Measurements from ENCODE around the gene NELL2. TPM values are rescaled to one million over a fixed set of nuclear protein-coding genes. Genes with fewer than 3 reads are reported as not detected.

NELL2 gene
- total RNA-seq, 2 experiments from 2014 or later = 28.4 to 35.8 TPM

- peak; percentile 36 for DNase-seq
- Mint-ChIP-seq H3K9me3 (ENCODE audit: low read depth) (peaks cover 11% of the 10 kb centered on the region), H3K4me3 (peak overlapping the region; percentile 94), H3K27me3 (peaks cover 10% of the 10 kb centered on the region), H3K27ac (peak overlapping the region; percentile 90), H3K36me3 (ENCODE audit: low read depth) (peaks cover 3% of the 10 kb centered on the region), H3K4me1 (peaks cover 28% of the 10 kb centered on the region)
- POLR2A ChIA-PET = interaction anchor here (1.0 to 1.4 kb wide), 2 partner anchors 23 to 48 kb away, joined by 4 read pairs; no protein-coding TSS in a partner anchor
- CTCF ChIA-PET = interaction anchor here (0.6 to 8.9 kb wide), 11 partner anchors 15 to 101 kb away, joined by 3 to 82 read pairs (median 6); no protein-coding TSS in a partner anchor
- peak; percentile 20 for ATAC-seq
- intact Hi-C loops (cut with DNase I, micrococcal nuclease) = loop anchor here in 1 of 2 experiments (1.0 to 2.0 kb wide), 2 partner anchors 27 to 63 kb away; no protein-coding TSS in a partner anchor
These were observed 630 bp downstream of the NELL2 start for GRCh38 chr12:44875417-44875953.

DNA sequence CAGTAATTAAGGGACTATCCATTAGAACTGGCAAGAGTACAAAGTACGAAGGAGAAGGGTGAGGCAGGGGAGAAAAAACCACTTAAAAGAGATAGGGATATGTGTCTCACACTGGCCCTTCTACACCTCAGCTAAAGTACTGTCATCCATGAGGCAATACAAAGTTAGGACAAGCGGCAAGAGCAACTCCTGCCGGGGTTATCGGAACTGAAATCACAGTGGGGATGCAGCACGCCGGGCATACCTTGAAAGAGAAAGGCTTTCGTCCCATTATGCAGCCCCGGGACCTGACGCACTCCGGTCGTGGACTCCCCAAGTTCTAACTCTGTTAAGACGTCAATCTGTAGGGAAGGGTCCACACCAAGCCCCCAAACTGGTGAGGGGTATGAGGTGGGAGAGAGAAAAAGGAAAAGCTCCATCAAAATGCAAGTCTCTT, 1.1 kb downstream of the NELL2 start:
- Mint-ChIP-seq H3K36me3 (ENCODE audit: low read depth) (peaks cover 8% of the 10 kb centered on the region), H3K27me3 (peaks cover 10% of the 10 kb centered on the region), H3K4me1 (peaks cover 33% of the 10 kb centered on the region), H3K27ac (peak overlapping the region; percentile 90), H3K4me3 (peak overlapping the region; percentile 94), H3K9me3 (ENCODE audit: low read depth) (peaks cover 9% of the 10 kb centered on the region)
- peak; percentile 18 for ATAC-seq
- ChIA-PET POLR2A (interaction anchor here (1.0 to 1.4 kb wide), 2 partner anchors 22 to 47 kb away, joined by 4 read pairs; no protein-coding TSS in a partner anchor), CTCF (interaction anchor here (0.6 to 8.9 kb wide), 14 partner anchors 14 to 107 kb away, joined by 3 to 82 read pairs (median 5); no protein-coding TSS in a partner anchor)
- intact Hi-C loops (cut with DNase I, micrococcal nuclease) = loop anchor here in 1 of 2 experiments (1.0 to 5.0 kb wide), 4 partner anchors 27 to 101 kb away; no protein-coding TSS in a partner anchor
- DNase-seq = peak; percentile 46

GRCh38 chr12:44873898-44874297, 2.2 kb downstream of the NELL2 start:
- Mint-ChIP-seq H3K9me3 (ENCODE audit: low read depth) (peaks cover 3% of the 10 kb centered on the region), H3K27me3 (peaks cover 10% of the 10 kb centered on the region), H3K4me1 (peaks cover 43% of the 10 kb centered on the region), H3K27ac (peak overlapping the region; percentile 59), H3K4me3 (peak overlapping the region; percentile 94), H3K36me3 (ENCODE audit: low read depth) (peaks cover 16% of the 10 kb centered on the region)
- no peak for ATAC-seq
- CTCF ChIA-PET = interaction anchor here (0.7 to 8.9 kb wide), 10 partner anchors 13 to 100 kb away, joined by 3 to 82 read pairs (median 6); no protein-coding TSS in a partner anchor
- intact Hi-C loops (cut with DNase I, micrococcal nuclease) = loop anchor here in 1 of 2 experiments (1.0 to 5.0 kb wide), 3 partner anchors 37 to 100 kb away; no protein-coding TSS in a partner anchor
- DNase-seq = no peak
- POLR2A ChIA-PET = interaction anchor here (0.6 kb wide), 1 partner anchor 97 kb away, joined by 3 read pairs; no protein-coding TSS in a partner anchor

DNA sequence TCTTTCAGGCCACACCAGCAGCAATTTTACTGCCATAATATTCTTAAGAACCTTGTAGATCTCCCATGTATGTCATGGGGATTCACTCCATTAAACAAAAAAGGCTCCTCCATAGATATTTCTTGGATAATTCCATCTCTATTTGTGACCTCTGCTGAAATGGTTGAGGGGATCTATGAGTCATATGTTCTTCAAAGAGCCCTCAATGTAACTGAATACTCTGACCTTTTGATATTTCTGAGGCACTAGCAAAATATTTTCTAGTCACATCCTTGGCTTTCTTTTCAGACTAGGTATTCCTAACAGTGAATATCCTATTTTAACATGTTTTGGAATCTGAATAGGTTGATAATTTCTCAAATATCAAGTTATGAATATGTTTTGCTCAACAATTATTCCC, 6.6 kb downstream of the NELL2 start:
- Mint-ChIP-seq H3K4me1 (peaks cover 40% of the 10 kb centered on the region), H3K9me3 (ENCODE audit: low read depth) (peaks cover 17% of the 10 kb centered on the region), H3K36me3 (ENCODE audit: low read depth) (peaks cover 36% of the 10 kb centered on the region), H3K27me3 (no peaks in the 10 kb centered on the region), H3K27ac (peak overlapping the region; percentile 32), H3K4me3 (no peak overlapping the region)
- ChIA-PET POLR2A (no interaction called here), CTCF (interaction anchor here (0.7 to 1.2 kb wide), 3 partner anchors 25 to 852 kb away, joined by 3 to 5 read pairs (median 4); no protein-coding TSS in a partner anchor)
- DNase-seq (no peak), ATAC-seq (no peak)
- intact Hi-C loops (cut with DNase I, micrococcal nuclease) = no loop called here

DNA sequence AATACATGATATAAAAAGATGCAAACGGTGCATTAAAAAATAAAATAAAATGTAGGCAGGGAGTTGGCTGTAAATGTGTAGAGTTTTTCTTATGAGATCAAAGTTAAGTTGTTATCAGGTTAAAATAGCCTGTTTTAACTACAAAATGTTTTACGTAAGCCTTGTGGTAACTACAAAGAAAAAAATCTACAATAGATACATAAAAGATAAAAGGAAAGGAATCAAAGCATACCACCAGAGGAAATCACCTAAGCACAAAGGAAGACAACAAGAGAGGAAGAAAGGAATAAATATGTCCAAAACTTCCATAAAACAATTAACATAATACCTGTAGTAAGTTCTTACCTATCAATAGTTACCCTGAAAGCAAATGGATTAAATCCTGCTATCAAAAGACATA, 12.2 kb downstream of the NELL2 start:
- intact Hi-C loops (cut with DNase I, micrococcal nuclease) = no loop called here
- Mint-ChIP-seq H3K36me3 (ENCODE audit: low read depth) (peaks cover 40% of the 10 kb centered on the region), H3K4me3 (no peak overlapping the region), H3K27ac (peak overlapping the region; percentile 9), H3K4me1 (peaks cover 45% of the 10 kb centered on the region), H3K9me3 (ENCODE audit: low read depth) (peaks cover 24% of the 10 kb centered on the region), H3K27me3 (no peaks in the 10 kb centered on the region)
- ChIA-PET CTCF (interaction anchor here (8.3 kb wide), 1 partner anchor 13 kb away, joined by 50 read pairs; the partner anchor contains the start of gene NELL2), POLR2A (no interaction called here)
- DNase-seq = no peak
- ATAC-seq = no peak

DNA sequence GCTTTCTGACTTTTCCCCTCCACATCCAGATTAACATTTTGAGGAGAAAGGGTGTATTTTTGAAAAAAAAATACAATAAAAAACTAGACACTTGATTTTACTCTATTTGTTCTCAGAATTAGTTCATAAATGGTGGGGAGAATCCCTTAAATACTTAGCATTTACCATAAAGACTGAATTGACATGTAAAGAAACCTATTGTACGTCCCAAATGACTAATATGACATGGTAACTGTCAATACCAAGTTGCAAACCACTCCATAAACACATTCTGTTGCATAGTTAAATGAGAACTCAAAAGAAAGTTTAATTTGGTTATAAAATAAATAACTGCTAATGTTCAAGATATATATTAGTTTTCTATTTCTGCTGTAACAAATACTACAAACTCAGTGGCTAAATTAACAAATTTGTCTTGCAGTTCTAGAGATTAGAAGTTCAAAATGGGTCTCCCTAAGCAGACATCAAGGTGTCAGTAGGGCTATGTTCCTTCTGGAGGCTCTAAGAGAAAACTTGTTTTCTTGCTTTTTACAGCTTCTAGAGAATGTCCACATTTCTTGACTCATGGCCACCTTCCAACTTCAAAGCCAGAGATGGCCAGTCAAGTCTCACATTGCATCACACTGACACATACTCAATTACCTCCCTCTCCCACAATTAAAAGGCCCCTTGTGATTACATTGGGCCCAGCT, 16.0 kb downstream of the NELL2 start:
- ATAC-seq = peak; percentile 67
- H3K27me3 Mint-ChIP-seq = no peaks in the 10 kb centered on the region
- POLR2A ChIA-PET = no interaction called here
- H3K27ac Mint-ChIP-seq = peak overlapping the region; percentile 88
- no peak overlapping the region for H3K4me3 Mint-ChIP-seq
- H3K36me3 Mint-ChIP-seq (ENCODE audit: low read depth) = peaks cover 22% of the 10 kb centered on the region
- no peak for DNase-seq
- peaks cover 76% of the 10 kb centered on the region for H3K4me1 Mint-ChIP-seq
- H3K9me3 Mint-ChIP-seq (ENCODE audit: low read depth) = peaks cover 11% of the 10 kb centered on the region
- intact Hi-C loops (cut with DNase I, micrococcal nuclease) = loop anchor here in 1 of 2 experiments (10.0 kb wide), 3 partner anchors 375 to 1055 kb away; partner anchors contain the start of genes ARID2 and TWF1
- CTCF ChIA-PET = interaction anchor here (1.2 to 8.3 kb wide), 2 partner anchors 12 to 16 kb away, joined by 3 to 50 read pairs; partner anchors contain the start of gene NELL2

DNA sequence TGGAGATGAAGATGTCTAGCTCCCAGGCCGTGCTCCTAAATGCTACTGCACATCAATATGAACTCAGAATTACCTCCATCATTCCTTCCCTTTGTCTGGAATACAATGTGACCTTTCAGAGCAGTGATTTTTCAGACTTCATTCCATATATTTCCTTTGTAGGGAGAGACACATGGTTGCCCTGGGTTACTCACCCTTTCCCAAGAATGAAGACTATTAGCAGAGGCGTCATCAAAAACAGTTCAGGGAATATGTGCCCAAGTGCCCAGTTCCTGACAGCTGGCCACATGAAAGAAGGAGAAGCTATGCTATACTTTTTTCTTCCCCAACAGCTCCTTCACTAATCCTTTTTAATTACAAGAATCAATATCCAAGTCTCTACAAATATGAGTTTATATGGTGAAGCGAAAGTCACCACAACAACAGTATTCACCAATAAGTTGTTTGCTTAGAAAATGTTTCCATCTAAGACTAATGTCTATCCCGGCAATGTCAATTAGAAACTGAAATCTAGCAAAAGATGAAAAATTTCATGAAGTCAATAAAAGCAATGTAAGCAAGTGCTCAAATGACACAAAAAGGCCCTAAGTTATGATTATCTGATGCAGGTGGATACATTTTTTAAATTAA, 17.8 kb downstream of the NELL2 start:
- H3K27ac Mint-ChIP-seq = peak overlapping the region; percentile 56
- H3K27me3 Mint-ChIP-seq = no peaks in the 10 kb centered on the region
- DNase-seq (no peak), ATAC-seq (peak; percentile 49)
- peaks cover 20% of the 10 kb centered on the region for H3K36me3 Mint-ChIP-seq (ENCODE audit: low read depth)
- no peak overlapping the region for H3K4me3 Mint-ChIP-seq
- peaks cover 81% of the 10 kb centered on the region for H3K4me1 Mint-ChIP-seq
- intact Hi-C loops (cut with DNase I, micrococcal nuclease) = loop anchor here in 1 of 2 experiments (10.0 kb wide), 3 partner anchors 376 to 1054 kb away; partner anchors contain the start of genes ARID2 and TWF1
- ChIA-PET POLR2A (no interaction called here), CTCF (interaction anchor here (0.7 to 8.3 kb wide), 3 partner anchors 18 to 46 kb away, joined by 4 to 50 read pairs (median 4); partner anchors contain the start of gene NELL2)
- peaks cover 5% of the 10 kb centered on the region for H3K9me3 Mint-ChIP-seq (ENCODE audit: low read depth)

- H3K27ac Mint-ChIP-seq = peak overlapping the region; percentile 72
- POLR2A ChIA-PET = interaction anchor here (1.2 kb wide), 1 partner anchor 23 kb away, joined by 4 read pairs; no protein-coding TSS in a partner anchor
These were observed 23.6 kb downstream of the NELL2 start for GRCh38 chr12:44852483-44852882.

DNA sequence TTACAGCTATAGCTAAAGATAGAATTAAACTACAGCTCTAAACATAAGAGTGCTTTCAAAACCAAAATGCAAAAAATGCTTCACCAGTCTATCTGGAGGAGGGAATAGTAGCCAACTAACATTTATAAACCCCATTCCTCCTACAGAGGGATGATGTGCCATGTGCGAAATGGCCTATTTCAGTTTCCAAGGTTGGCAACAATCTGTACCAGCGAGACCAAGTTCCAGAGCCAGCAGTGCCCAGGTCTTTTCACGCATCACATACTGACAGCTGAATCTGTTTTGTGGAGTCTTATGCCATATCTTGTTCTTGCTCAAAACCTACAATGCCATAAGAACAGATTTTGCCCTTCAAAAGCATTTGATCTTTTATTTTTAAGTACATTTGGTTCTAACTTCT, 24.5 kb downstream of the NELL2 start:
- no peaks in the 10 kb centered on the region for H3K27me3 Mint-ChIP-seq
- CTCF ChIA-PET = interaction anchor here (0.6 to 1.1 kb wide), 2 partner anchors 10 to 23 kb away, joined by 3 read pairs; no protein-coding TSS in a partner anchor
- POLR2A ChIA-PET = no interaction called here
- H3K9me3 Mint-ChIP-seq (ENCODE audit: low read depth) = no peaks in the 10 kb centered on the region
- ATAC-seq = no peak
- peak overlapping the region; percentile 75 for H3K27ac Mint-ChIP-seq
- H3K4me1 Mint-ChIP-seq = peaks cover 82% of the 10 kb centered on the region
- intact Hi-C loops (cut with DNase I, micrococcal nuclease) = loop anchor here in 1 of 2 experiments (10.0 kb wide), 3 partner anchors 383 to 1047 kb away; partner anchors contain the start of genes ARID2 and TWF1
- no peak overlapping the region for H3K4me3 Mint-ChIP-seq
- peaks cover 4% of the 10 kb centered on the region for H3K36me3 Mint-ChIP-seq (ENCODE audit: low read depth)
- DNase-seq = no peak

More at GRCh38 chr12:44852483-44852882, 23.6 kb downstream of the NELL2 start:
- ATAC-seq (no peak), DNase-seq (no peak)
- peak overlapping the region; percentile 4 for H3K4me3 Mint-ChIP-seq
- intact Hi-C loops (cut with DNase I, micrococcal nuclease) = loop anchor here in 1 of 2 experiments (10.0 kb wide), 3 partner anchors 382 to 1048 kb away; partner anchors contain the start of genes ARID2 and TWF1
- H3K36me3 Mint-ChIP-seq (ENCODE audit: low read depth) = peaks cover 4% of the 10 kb centered on the region
- H3K9me3 Mint-ChIP-seq (ENCODE audit: low read depth) = no peaks in the 10 kb centered on the region
- peaks cover 84% of the 10 kb centered on the region for H3K4me1 Mint-ChIP-seq
- CTCF ChIA-PET = interaction anchor here (0.8 to 1.4 kb wide), 3 partner anchors 11 to 25 kb away, joined by 3 read pairs; no protein-coding TSS in a partner anchor
- H3K27me3 Mint-ChIP-seq = no peaks in the 10 kb centered on the region

GRCh38 chr12:44848703-44849085, 27.4 kb downstream of the NELL2 start:
- intact Hi-C loops (cut with DNase I, micrococcal nuclease) = loop anchor here (1.0 kb wide), 3 partner anchors 12 to 27 kb away; no protein-coding TSS in a partner anchor
- no peaks in the 10 kb centered on the region for H3K36me3 Mint-ChIP-seq (ENCODE audit: low read depth)
- POLR2A ChIA-PET = interaction anchor here (0.7 kb wide), 1 partner anchor 19 kb away, joined by 4 read pairs; no protein-coding TSS in a partner anchor
- H3K4me1 Mint-ChIP-seq = peaks cover 78% of the 10 kb centered on the region
- DNase-seq (no peak), ATAC-seq (peak; percentile 15)
- CTCF ChIA-PET = interaction anchor here (0.6 to 1.9 kb wide), 5 partner anchors 11 to 100 kb away, joined by 3 to 5 read pairs (median 4); no protein-coding TSS in a partner anchor
- H3K9me3 Mint-ChIP-seq (ENCODE audit: low read depth) = no peaks in the 10 kb centered on the region
- H3K27ac Mint-ChIP-seq = peak overlapping the region; percentile 96
- no peaks in the 10 kb centered on the region for H3K27me3 Mint-ChIP-seq
- H3K4me3 Mint-ChIP-seq = peak overlapping the region; percentile 59

All from activated CD4-positive, alpha-beta T cell treated with anti-CD3 and anti-CD28 coated beads for 36 hours (primary cell).